H9 (cell line): ENCODE results near the gene DMRTC2. TPM values are rescaled to one million over a fixed set of nuclear protein-coding genes. Genes with fewer than 3 reads are reported as not detected.

Experiments used
- DNase-seq: peaks from one replicate; pipeline ENCODE4 v3.0.0-alpha.2; 2017
- H2AFZ ChIP-seq: one replicate; pipeline ENCODE4 v1.6.1; 2013; ENCODE audit warnings: mild to moderate bottlenecking, low read length, control low read depth, moderate library complexity
- H2AK5ac ChIP-seq: 2 replicates; pipeline ENCODE4 v1.6.1; 2013; ENCODE audit warnings: low read length, control low read depth, mixed read lengths; ENCODE audit not compliant: insufficient read length
- H2BK120ac ChIP-seq: one replicate; pipeline ENCODE4 v1.6.1; 2013; ENCODE audit warnings: low read depth, mild to moderate bottlenecking, low read length, control low read depth, inconsistent platforms; ENCODE audit not compliant: poor library complexity, severe bottlenecking
- H2BK12ac ChIP-seq: 2 replicates; pipeline ENCODE4 v1.6.1; 2013; ENCODE audit warnings: low read length, control low read depth, mixed read lengths, low read depth; ENCODE audit not compliant: insufficient read length
- H2BK15ac ChIP-seq: 2 replicates; pipeline ENCODE4 v1.6.1; 2013; ENCODE audit warnings: low read depth, low read length, control low read depth
- H2BK20ac ChIP-seq: one replicate; pipeline ENCODE4 v1.6.1; 2013; ENCODE audit warnings: low read depth, mild to moderate bottlenecking, low read length, control low read depth, inconsistent platforms; ENCODE audit not compliant: poor library complexity, severe bottlenecking
- H2BK5ac ChIP-seq: 2 replicates; pipeline ENCODE4 v1.6.1; 2013; ENCODE audit warnings: low read length, control low read depth, mixed read lengths; ENCODE audit not compliant: insufficient read length
- H3K14ac ChIP-seq: 2 replicates; pipeline ENCODE4 v1.6.1; 2013; ENCODE audit warnings: low read length, control low read depth; ENCODE audit not compliant: insufficient read depth
- H3K18ac ChIP-seq: 2 replicates; pipeline ENCODE4 v1.6.1; 2013; ENCODE audit warnings: low read depth, mild to moderate bottlenecking, mixed read lengths, low read length, control low read depth; ENCODE audit not compliant: insufficient read length
- H3K23ac ChIP-seq: 2 replicates; pipeline ENCODE4 v1.6.1; 2013; ENCODE audit warnings: low read length, control low read depth, mixed read lengths, low read depth; ENCODE audit not compliant: insufficient read length
- H3K23me2 ChIP-seq: 2 replicates; pipeline ENCODE4 v1.6.1; 2013; ENCODE audit warnings: low read depth, mild to moderate bottlenecking, mixed read lengths, low read length, control low read depth; ENCODE audit not compliant: insufficient read length, poor library complexity, severe bottlenecking
- H3K27ac ChIP-seq: 2 replicates; pipeline ENCODE4 v1.5.1; 2013; ENCODE audit warnings: low read length, control low read depth, mixed read lengths, low read depth; ENCODE audit not compliant: insufficient read length
- H3K27me3 ChIP-seq: 2 replicates; pipeline ENCODE4 v1.6.1; 2013; ENCODE audit warnings: low read length, control low read depth, inconsistent platforms; ENCODE audit not compliant: insufficient read depth
- H3K4ac ChIP-seq: 2 replicates; pipeline ENCODE4 v1.6.1; 2013; ENCODE audit warnings: low read depth, mild to moderate bottlenecking, control low read depth, inconsistent platforms, low read length, moderate library complexity
- H3K4me1 ChIP-seq: 2 replicates; pipeline ENCODE4 v1.6.1; 2013; ENCODE audit warnings: low read length, control low read depth, inconsistent platforms; ENCODE audit not compliant: insufficient read depth
- H3K4me2 ChIP-seq: 2 replicates; pipeline ENCODE4 v1.6.1; 2013; ENCODE audit warnings: low read length, control low read depth, mixed read lengths; ENCODE audit not compliant: insufficient read length, insufficient read depth
- H3K56ac ChIP-seq: 2 replicates; pipeline ENCODE4 v1.6.1; 2013; ENCODE audit warnings: low read depth, mild to moderate bottlenecking, mixed read lengths, low read length, control low read depth; ENCODE audit not compliant: insufficient read length
- H3K79me1 ChIP-seq: 2 replicates; pipeline ENCODE4 v1.6.1; 2013; ENCODE audit warnings: low read depth, mild to moderate bottlenecking, moderate library complexity, low read length, control low read depth, inconsistent platforms; ENCODE audit not compliant: insufficient read depth, poor library complexity, severe bottlenecking
- H3K79me2 ChIP-seq: 2 replicates; pipeline ENCODE4 v1.6.1; 2013; ENCODE audit warnings: low read length, control low read depth, inconsistent platforms; ENCODE audit not compliant: insufficient read depth
- H3K9ac ChIP-seq: 2 replicates; pipeline ENCODE4 v1.6.1; 2013; ENCODE audit warnings: low read length, control low read depth, mixed read lengths; ENCODE audit not compliant: insufficient read length; ENCODE audit errors: extremely low read depth
- H3K9me3 ChIP-seq: one replicate; pipeline ENCODE4 v1.6.1; 2013; ENCODE audit warnings: low read depth, low read length, inconsistent platforms; ENCODE audit not compliant: control insufficient read depth
- H3T11ph ChIP-seq: one replicate; pipeline ENCODE4 v1.6.1; 2013; ENCODE audit warnings: mild to moderate bottlenecking, low read length, control low read depth, inconsistent platforms
- H4K20me1 ChIP-seq: one replicate; pipeline ENCODE4 v1.6.1; 2013; ENCODE audit not compliant: control insufficient read depth, insufficient read length, insufficient read depth
- H4K5ac ChIP-seq: 2 replicates; pipeline ENCODE4 v1.6.1; 2013; ENCODE audit warnings: low read depth, mild to moderate bottlenecking, mixed read lengths, low read length, control low read depth; ENCODE audit not compliant: insufficient read length
- H4K8ac ChIP-seq: replicated peaks from 2 replicates; pipeline ENCODE4 v1.6.1; 2013; ENCODE audit warnings: low read length, control low read depth, mixed read lengths, low read depth; ENCODE audit not compliant: insufficient read length
- H4K91ac ChIP-seq: 2 replicates; pipeline ENCODE4 v1.6.1; 2013; ENCODE audit warnings: low read depth, mild to moderate bottlenecking, moderate library complexity, mixed read lengths, low read length, control low read depth; ENCODE audit not compliant: insufficient read length
- H3K27ac Mint-ChIP-seq, 3 experiments: 2 replicates in 2 of 3; 3 replicates in 1 of 3; pipeline ENCODE4 v1.8.0; 2020 to 2021; ENCODE audit warnings: mixed read lengths in 3 of 3, mild to moderate bottlenecking in 1 of 3, moderate library complexity in 1 of 3
- H3K27me3 Mint-ChIP-seq: 2 replicates; pipeline ENCODE4 v1.8.0; 2021; ENCODE audit warnings: low read depth, mild to moderate bottlenecking, moderate library complexity, mixed read lengths
- H3K36me3 Mint-ChIP-seq, 3 experiments: 2 replicates in 2 of 3; 3 replicates in 1 of 3; pipeline ENCODE4 v1.8.0; 2020 to 2021; ENCODE audit warnings: low read depth in 3 of 3, mixed read lengths in 3 of 3; ENCODE audit not compliant: insufficient read depth in 1 of 3
- H3K4me1 Mint-ChIP-seq, 2 experiments: 2 replicates each; pipeline ENCODE4 v1.8.0; 2020; ENCODE audit warnings: mixed read lengths in 2 of 2
- H3K4me3 Mint-ChIP-seq, 2 experiments: 2 replicates in 1 of 2; 3 replicates in 1 of 2; pipeline ENCODE4 v1.8.0; 2020 to 2021; ENCODE audit warnings: mild to moderate bottlenecking in 2 of 2, mixed read lengths in 2 of 2, moderate library complexity in 1 of 2
- H3K9me3 Mint-ChIP-seq, 2 experiments: 2 replicates in 1 of 2; 3 replicates in 1 of 2; pipeline ENCODE4 v1.8.0; 2020; ENCODE audit warnings: mild to moderate bottlenecking in 2 of 2, mixed read lengths in 2 of 2, moderate library complexity in 1 of 2
- WGBS: extraction: QIAGEN DNeasy Blood & Tissue Kit; methylation state at CpG from one replicate; pipeline ENCODE4 v1.1.7; 2013; ENCODE audit warnings: missing lambda C conversion rate, low lambda C conversion rate, mixed read lengths; ENCODE audit not compliant: insufficient read length; ENCODE audit errors: extremely low coverage; 5-methylcytosine and 5-hydroxymethylcytosine counted together
- total RNA-seq: library from RNA; stranded (reverse); gene quantifications from 2 replicates; pipeline ENCODE4 v1.2.1, GENCODE V29; 2021
- TF ChIP-seq, protein P1 (sequence below): fragments of 200-600 bp; sonication (generic); conservative IDR thresholded peaks from 3 replicates; pipeline ENCODE4 v1.8.0; 2021; ENCODE audit warnings: antibody characterized with exemption, mild to moderate bottlenecking

Gene DMRTC2
- total RNA-seq, 1 experiment from 2014 or later, result not detected

- no peaks in the 10 kb centered on the region for H3K79me2 ChIP-seq
These were observed 30.9 kb upstream of the DMRTC2 start for GRCh38 chr19:41813911-41814310.

More at GRCh38 chr19:41813911-41814310, 30.9 kb upstream of the DMRTC2 start:
- no peak overlapping the region for H3K14ac ChIP-seq
- no peaks in the 10 kb centered on the region for H3K79me1 ChIP-seq
- no peak overlapping the region for H2AFZ ChIP-seq
- H2BK120ac ChIP-seq, result no peak overlapping the region
- no peak overlapping the region for H2BK5ac ChIP-seq
- no peak overlapping the region for H3K9ac ChIP-seq
- Mint-ChIP-seq H3K27ac (no peak overlapping the region), H3K4me1 (no peaks in the 10 kb centered on the region), H3K9me3 (peaks cover 16 to 92% of the 10 kb centered on the region in 2 experiments; a peak in 4 of 5 replicates), H3K4me3 (no peak overlapping the region), H3K27me3 (peaks cover 5% of the 10 kb centered on the region; the same call in 1 of the 2 replicates), H3K36me3 (peaks cover 2 to 33% (median 5%) of the 10 kb centered on the region in 3 experiments; a peak in 4 of 7 replicates)
- no peaks in the 10 kb centered on the region; the same call in 1 of the 2 replicates for H3K27me3 ChIP-seq
- no peaks in the 10 kb centered on the region for H3K9me3 ChIP-seq
- DNase-seq, result no peak
- H4K5ac ChIP-seq, result no peak overlapping the region
- no peaks in the 10 kb centered on the region for H4K20me1 ChIP-seq
- no peak overlapping the region for H2BK12ac ChIP-seq
- no peak overlapping the region for H2AK5ac ChIP-seq
- no peak overlapping the region for H3K4ac ChIP-seq
- no peak overlapping the region for H3T11ph ChIP-seq
- no peaks in the 10 kb centered on the region for H3K23me2 ChIP-seq
- TF ChIP-seq, protein P1, sequence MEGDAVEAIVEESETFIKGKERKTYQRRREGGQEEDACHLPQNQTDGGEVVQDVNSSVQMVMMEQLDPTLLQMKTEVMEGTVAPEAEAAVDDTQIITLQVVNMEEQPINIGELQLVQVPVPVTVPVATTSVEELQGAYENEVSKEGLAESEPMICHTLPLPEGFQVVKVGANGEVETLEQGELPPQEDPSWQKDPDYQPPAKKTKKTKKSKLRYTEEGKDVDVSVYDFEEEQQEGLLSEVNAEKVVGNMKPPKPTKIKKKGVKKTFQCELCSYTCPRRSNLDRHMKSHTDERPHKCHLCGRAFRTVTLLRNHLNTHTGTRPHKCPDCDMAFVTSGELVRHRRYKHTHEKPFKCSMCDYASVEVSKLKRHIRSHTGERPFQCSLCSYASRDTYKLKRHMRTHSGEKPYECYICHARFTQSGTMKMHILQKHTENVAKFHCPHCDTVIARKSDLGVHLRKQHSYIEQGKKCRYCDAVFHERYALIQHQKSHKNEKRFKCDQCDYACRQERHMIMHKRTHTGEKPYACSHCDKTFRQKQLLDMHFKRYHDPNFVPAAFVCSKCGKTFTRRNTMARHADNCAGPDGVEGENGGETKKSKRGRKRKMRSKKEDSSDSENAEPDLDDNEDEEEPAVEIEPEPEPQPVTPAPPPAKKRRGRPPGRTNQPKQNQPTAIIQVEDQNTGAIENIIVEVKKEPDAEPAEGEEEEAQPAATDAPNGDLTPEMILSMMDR, result no peak
- H3K23ac ChIP-seq, result no peak overlapping the region
- no peak overlapping the region for H4K8ac ChIP-seq
- no peak overlapping the region for H3K27ac ChIP-seq
- no peaks in the 10 kb centered on the region for H3K4me1 ChIP-seq
- no peak overlapping the region for H3K18ac ChIP-seq
- no CpG with 5 or more reads among the region's 4 CpGs for WGBS
- H4K91ac ChIP-seq, result no peak overlapping the region
- no peak overlapping the region for H3K4me2 ChIP-seq
- H2BK20ac ChIP-seq, result no peak overlapping the region
- H3K56ac ChIP-seq, result no peak overlapping the region
- no peak overlapping the region for H2BK15ac ChIP-seq
